ENCODE data around the gene PDCD6IP.
"Not testable (repeated sequence)": the region's sequence is repeated elsewhere in the genome, so short reads cannot be mapped to it uniquely, and the experiment has no call there.

Gene PDCD6IP, protein sequence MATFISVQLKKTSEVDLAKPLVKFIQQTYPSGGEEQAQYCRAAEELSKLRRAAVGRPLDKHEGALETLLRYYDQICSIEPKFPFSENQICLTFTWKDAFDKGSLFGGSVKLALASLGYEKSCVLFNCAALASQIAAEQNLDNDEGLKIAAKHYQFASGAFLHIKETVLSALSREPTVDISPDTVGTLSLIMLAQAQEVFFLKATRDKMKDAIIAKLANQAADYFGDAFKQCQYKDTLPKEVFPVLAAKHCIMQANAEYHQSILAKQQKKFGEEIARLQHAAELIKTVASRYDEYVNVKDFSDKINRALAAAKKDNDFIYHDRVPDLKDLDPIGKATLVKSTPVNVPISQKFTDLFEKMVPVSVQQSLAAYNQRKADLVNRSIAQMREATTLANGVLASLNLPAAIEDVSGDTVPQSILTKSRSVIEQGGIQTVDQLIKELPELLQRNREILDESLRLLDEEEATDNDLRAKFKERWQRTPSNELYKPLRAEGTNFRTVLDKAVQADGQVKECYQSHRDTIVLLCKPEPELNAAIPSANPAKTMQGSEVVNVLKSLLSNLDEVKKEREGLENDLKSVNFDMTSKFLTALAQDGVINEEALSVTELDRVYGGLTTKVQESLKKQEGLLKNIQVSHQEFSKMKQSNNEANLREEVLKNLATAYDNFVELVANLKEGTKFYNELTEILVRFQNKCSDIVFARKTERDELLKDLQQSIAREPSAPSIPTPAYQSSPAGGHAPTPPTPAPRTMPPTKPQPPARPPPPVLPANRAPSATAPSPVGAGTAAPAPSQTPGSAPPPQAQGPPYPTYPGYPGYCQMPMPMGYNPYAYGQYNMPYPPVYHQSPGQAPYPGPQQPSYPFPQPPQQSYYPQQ

DNA sequence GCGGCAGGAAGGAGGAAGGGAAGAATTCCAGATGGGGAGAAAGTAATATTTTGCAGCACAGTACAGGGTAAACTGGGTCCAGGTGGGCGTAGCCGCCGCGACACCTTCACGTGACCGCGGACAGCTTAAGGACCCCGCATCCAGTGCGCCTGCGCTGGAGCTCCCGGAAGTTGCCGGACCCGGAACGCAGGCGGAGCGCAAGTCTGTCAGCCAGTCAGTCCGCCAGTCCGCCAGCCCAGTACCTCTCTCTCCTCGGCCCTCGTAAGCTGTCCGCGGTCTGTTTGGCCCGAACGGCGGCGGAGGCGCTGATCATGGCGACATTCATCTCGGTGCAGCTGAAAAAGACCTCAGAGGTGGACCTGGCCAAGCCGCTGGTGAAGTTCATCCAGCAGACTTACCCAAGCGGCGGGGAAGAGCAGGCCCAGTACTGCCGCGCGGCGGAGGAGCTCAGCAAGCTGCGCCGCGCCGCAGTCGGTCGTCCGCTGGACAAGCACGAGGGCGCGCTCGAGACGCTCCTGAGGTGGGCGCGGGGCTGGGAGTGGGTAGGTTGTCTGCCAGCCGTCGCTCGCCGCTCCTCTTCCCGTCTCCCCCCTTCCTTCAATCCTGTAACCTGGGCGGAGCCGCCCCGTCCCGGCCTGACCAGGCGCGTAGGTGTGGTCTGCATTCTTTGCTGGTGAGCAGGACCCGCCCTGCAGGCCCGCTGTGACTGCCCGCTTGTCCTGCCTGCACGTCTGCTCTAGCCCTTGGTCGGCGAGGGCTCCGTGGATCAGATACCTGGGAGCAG lies at the start of gene PDCD6IP:
PDCD6IP (plus strand) TSS at position 213 of the 784 bp plus-strand sequence; CDS start at position 312, 99 bp downstream.
- TF ChIP-seq, protein P1, sequence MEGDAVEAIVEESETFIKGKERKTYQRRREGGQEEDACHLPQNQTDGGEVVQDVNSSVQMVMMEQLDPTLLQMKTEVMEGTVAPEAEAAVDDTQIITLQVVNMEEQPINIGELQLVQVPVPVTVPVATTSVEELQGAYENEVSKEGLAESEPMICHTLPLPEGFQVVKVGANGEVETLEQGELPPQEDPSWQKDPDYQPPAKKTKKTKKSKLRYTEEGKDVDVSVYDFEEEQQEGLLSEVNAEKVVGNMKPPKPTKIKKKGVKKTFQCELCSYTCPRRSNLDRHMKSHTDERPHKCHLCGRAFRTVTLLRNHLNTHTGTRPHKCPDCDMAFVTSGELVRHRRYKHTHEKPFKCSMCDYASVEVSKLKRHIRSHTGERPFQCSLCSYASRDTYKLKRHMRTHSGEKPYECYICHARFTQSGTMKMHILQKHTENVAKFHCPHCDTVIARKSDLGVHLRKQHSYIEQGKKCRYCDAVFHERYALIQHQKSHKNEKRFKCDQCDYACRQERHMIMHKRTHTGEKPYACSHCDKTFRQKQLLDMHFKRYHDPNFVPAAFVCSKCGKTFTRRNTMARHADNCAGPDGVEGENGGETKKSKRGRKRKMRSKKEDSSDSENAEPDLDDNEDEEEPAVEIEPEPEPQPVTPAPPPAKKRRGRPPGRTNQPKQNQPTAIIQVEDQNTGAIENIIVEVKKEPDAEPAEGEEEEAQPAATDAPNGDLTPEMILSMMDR (IDR thresholded peaks at IDR 0.05; ENCODE audit: low read depth, low read length) = peak; percentile 12
- DNase-seq (ENCODE audit: low read depth in 2 of 2) = peak; percentile 94 to 96
- H3K4me3 ChIP-seq (replicated peaks in 1 of 2; ENCODE audit: low read depth in 2 of 2, low read length in 2 of 2) = peak within 1 kb of the TSS; percentile 83 to 93

DNA sequence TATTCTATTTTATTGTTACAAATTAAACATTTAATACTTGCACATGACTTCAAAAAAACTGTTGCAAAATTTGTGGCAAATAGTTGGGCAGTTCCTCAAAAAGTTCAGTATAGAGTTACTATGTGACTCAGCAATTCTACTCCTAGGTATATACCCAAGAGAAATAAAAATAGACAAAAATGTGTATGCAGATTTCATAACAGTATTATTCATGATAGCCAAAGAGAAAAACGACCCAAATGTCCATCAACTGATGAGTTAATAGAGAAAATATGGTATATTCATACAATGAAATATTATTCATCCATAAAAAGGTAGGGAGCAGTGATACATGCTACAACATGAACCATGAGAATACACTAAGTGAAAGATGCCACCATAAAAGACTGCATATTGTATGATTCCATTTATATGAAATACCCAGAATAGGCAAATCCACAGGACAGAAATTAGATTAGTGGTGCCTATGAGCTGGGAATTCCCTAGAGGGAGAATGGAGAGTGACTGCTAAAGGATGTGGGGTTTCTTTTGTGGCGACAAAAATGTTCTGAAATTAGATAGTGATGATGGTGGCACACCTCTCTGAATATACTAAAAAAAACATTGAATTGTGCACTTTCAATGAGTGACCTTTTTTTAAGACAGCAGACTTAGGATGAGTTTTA lies 48.8 kb upstream of the PDCD6IP start:
- DNase-seq (ENCODE audit: low read depth in 2 of 2) = peak; percentile 62 to 86
- no peak overlapping the region for H3K4me3 ChIP-seq (replicated peaks in 1 of 2; ENCODE audit: low read depth in 2 of 2, low read length in 2 of 2)
- TF ChIP-seq, protein P1 (IDR thresholded peaks at IDR 0.05; ENCODE audit: low read depth, low read length) = no peak

DNA sequence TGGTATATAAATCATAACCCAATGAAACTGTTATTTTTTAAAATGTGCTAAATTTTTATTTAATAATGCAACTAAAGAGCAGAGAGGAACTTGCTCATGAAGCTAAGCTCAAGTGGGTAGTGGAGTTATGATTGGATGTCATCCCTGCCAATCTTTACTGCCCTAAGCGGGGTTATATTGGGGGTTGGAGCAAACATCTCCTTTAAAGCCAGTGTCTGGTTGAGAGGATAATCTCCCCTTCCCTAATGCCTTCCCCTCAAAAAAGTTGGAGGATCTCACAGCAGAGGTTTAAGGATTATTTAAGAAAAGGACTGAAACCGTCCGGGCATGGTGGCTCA lies 48.2 kb upstream of the PDCD6IP start:
- TF ChIP-seq, protein P1 (IDR thresholded peaks at IDR 0.05; ENCODE audit: low read depth, low read length) = no peak
- no peak overlapping the region for H3K4me3 ChIP-seq (replicated peaks in 1 of 2; ENCODE audit: low read depth in 2 of 2, low read length in 2 of 2)
- peak; percentile 12 to 29 for DNase-seq (ENCODE audit: low read depth in 2 of 2)

DNA sequence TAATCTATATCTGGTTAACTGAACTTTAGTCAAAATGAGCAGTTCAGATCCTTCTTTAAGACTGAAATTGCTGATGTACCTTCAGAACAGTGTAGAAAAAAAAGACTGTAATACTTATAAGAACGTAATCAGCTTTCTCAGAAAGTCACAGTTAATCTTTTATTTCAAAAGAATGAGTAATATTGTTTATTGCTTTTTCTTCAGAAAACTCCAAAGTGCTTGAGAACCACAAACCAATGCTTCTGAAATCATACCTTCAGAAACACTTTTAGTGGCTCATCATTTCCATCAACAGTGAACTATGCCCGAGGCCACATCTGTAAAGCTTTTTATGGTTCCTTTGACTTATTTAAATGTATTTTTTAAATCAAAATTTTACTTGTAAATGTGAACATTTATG lies 47.1 kb upstream of the PDCD6IP start:
- no peak for DNase-seq (ENCODE audit: low read depth in 2 of 2)
- H3K4me3 ChIP-seq (replicated peaks in 1 of 2; ENCODE audit: low read depth in 2 of 2, low read length in 2 of 2) = no peak overlapping the region
- TF ChIP-seq, protein P1 (IDR thresholded peaks at IDR 0.05; ENCODE audit: low read depth, low read length) = no peak

DNA sequence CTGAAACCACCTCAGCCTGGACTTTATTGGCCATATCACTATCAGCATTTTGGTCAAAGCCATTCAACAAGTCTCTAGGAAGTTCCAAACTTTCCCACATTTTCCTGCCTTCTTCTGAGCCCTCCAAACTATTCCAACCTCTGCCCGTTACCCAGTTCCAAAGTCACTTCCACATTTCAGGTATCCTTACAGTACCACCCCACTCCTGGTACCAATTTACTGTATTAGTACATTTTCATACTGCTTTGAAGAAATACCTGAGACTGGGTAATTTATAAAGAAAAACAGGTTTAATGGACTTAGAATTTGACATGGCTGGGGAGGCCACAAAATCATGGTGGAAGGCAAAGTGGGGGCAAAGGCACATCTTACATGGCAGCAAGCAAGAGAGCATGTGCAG lies 44.0 kb upstream of the PDCD6IP start:
- H3K4me3 ChIP-seq (replicated peaks in 1 of 2; ENCODE audit: low read depth in 2 of 2, low read length in 2 of 2); DNase-seq (ENCODE audit: low read depth in 2 of 2): not testable (repeated sequence)

DNA sequence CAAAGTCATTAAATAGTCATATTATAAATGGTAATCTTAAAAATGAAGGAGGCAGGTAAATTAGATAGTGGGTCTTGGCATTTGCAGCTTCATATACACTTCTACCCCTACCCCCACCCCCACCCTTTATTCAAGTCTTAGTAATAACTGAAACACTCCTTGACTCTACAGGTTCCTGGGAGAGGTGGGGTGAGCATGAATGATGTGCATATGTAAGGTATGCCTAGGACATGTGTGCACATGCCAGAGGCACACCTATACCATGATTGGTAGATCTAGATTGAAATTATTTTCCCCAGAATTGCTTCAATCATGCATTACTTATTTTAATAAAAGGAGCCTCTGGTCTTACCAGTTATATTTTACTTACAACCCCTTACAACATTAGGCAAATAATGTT lies 40.1 kb upstream of the PDCD6IP start:
- TF ChIP-seq, protein P1 (IDR thresholded peaks at IDR 0.05; ENCODE audit: low read depth, low read length) = no peak
- no peak overlapping the region for H3K4me3 ChIP-seq (replicated peaks in 1 of 2; ENCODE audit: low read depth in 2 of 2, low read length in 2 of 2)
- no peak for DNase-seq (ENCODE audit: low read depth in 2 of 2)
